HG03135 (cell line): ENCODE data around the gene MAPKAP1.

Experiments used
- ATAC-seq: cut with Tn5 transposase; IDR thresholded peaks from one replicate; pipeline ENCODE4 v1.9.1; 2021; ENCODE audit warnings: mild to moderate bottlenecking, moderate library complexity; ENCODE audit not compliant: unreplicated experiment

Gene MAPKAP1

DNA sequence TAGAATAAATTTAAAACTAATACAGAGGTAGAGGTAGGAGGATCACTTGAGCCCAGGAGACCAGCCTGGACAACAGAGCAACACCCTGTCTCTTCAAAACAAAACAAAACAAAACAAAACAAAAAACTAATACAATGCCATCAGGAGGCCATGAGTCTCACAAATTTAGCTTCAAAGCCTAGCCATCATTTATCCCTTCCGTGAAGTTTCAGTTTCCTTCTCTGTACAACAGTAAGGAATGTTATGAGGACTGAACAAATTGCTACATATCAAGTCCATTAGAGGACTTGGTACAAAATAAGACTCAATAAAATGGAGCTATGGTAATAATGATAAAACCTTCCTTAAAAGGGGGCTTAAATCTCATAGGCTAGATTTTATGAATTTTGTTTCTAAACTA lies 60.8 kb downstream of the MAPKAP1 start:
- no peak for ATAC-seq

DNA sequence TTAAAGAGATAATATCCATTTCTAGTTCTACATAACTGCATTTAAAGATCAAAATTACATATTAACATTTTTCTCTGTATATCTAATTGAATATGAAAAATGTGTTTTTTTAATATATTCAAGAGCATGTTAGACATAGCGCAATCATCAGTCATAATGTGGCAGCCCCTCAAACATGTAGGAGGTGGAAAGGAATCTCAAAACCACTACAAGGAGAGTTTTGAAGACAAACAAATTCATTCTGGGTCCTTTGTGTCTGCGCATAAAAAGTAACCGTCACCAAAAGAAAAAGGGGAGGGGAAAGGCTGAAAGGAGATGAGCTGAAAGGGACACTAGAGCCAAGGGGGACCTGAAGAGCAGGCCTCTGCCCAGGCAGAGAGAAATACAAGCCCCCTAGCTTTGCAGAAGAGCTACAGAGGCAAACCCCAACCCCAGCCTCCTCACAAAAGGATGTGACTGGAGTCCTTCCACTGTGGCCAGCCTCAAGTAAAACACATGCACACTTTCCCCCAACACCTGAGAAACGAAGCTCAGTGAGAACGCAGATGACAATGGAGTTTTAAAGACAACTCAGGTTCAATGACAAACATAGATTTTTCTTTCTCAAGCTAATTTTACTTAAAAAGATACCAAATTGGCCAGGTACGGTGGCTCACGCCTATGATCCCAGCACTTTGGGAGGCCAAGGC lies 62.0 kb downstream of the MAPKAP1 start:
- ATAC-seq = no peak

DNA sequence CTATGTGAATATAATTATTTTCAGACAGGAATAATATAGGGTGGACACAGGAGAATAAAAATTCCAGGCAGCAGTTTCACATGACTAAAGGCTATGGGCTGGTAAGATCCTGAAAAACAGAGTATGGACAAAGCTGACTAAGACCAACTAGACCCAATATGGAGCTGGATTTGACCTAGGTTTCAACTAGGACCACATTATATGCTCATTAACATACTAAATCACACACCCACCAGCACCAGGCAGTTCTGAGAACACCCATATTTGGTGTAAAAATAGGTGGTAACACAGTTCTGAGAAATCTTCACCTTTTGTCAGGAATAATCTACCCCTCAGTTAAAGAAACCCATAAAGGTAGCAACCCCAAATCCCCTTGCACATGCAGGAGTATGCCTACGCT lies 64.7 kb downstream of the MAPKAP1 start:
- no peak for ATAC-seq

DNA sequence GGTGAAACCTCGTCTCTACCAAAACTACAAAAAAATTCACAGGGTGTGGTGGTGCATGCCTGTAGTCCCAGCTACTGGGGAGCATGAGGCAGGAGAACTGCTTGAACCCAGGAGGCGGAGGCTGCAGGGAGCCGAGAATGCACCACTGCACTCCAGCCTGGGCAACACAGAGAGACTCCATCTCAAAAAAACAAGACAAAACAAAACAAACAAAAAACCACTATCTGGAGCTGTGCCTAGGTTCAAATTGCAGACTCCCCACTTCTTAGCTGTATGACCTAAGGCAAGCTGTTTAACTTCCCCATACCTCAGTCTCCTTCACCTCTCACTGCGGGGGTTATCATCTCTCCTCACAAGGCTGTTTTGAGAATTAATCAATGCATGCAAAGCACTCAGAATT lies 68.0 kb downstream of the MAPKAP1 start:
- ATAC-seq = no peak

DNA sequence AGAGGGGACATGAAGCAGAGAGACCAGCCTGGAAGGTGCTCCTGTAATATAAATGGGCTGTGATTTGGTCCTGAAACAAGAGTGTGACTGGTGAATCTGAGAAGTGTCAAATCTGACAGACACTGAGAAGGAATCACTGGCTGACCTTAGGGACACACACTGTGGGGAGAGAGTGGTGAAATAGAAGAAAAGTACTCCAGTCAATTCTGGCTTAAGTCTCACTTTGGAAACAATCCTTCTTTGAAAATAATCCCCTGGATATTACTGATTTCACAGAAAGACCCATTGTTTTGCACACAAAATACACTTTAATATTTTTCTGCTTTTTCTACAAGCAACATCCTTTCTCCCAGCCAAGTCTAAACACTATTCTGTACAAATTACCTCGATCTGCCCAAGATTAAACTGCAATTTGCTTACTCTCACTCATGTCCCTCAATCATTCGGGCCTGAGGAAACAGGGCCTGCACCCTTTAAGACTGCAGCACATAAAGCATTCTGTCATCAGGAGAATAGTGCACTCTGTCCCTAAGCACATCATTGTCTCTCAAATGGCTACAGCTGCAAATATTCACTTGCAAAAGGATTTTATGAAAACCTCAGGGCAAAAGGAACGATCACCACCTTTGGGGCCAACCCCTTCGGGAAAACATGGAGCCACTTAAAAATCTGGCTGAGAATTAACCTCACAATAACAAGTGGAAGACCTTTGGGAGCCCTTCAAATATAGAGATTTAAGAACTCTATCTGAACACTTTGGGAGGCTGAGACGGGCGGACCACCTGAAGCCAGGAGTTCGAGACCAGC lies 68.6 kb downstream of the MAPKAP1 start:
- no peak for ATAC-seq

DNA sequence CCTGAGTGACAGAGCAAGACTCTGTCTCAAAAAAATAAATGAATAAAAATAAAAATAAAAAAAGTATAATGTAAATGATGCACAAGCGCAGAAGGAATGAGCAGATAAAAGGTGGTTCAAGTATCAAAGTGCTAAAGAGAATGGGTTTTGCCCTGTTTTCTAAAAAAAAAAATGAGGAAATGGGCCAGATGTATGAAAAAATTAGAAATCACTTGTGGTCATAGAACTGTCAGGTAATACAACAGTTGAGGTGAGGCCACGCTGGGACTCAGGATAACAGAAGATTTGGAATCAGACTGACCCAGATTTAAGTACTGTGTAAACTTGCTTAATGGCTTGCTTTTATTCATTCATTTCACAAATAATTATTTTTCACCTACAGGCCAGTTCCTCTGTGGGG lies 69.8 kb downstream of the MAPKAP1 start:
- no peak for ATAC-seq

DNA sequence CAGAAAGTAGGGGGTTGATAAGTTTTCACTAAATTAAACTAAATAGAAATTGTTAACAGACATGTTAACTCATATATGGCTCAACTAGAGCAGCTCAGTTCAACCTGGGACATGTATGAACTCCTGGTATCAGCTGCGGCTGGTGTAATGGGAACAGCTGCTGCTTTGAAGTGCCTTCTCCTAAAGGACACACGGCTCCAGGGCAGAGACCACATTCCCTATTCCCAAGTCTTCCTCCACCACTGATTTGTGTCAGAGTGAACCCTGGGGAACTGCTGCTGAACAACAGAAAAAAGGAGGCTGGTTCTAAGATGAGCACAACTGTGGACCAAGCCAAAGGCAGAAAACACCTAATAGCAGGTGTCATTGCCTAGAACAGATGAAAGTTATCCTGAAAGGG lies 71.1 kb downstream of the MAPKAP1 start:
- no peak for ATAC-seq

DNA sequence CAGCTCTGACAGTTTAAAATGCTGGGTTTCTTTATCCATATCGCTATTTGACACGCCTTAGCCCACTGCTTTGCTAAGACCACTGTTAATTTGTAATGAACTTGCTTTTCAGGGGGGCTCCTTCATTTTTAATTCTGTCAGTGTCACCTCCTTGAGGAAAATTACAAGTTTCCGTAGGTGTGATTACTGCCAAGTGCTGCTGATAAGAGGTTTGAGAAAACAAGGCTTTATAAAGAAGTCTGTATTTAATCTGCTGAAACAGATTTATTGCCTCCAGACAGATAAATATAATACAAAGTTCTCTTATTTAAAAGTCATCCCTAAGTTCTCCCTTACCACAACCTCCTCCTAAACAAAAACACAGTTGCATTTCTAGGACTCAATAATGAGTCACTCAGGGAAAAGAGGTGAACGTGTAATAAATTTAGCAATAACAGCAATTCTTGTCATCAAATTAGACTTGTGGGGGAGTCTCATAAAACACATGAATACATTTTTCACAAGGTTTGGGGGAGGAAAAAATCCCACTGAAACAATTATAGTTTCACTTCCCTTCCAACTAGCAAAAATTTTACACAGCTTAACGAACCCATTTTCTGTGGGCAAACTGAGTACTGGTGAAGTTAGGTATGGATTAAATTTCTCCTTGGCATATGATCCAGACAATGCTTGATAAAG lies 72.8 kb downstream of the MAPKAP1 start:
- no peak for ATAC-seq

DNA sequence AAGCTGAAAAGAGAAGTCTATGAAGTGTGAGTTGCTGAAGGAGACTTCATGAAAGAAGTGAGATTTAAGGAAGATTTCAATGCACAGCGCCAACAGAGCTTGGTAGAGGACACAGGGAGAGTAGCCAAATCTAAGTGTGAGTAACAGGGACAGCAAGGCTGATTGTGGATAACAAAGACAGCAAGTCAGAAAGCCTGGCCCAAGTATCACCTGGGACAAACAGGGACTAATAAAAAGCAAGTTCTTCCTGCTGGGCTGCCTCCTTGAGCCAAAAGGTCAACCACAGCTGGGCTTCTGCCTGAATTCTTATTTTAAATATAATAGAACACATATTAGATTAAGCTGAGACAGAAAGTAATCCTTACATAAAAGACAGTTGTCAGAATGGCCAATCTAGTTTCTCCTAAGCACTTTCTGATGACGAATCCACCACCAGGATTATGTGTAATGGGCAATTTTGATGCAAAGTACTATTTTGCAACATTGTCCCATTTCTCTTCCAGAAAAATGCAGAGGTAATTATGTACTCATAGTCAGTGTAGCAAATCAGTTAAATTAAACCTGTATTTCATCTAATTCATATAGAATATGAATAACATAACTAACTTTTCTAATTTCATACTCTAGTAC lies 73.8 kb downstream of the MAPKAP1 start:
- ATAC-seq = no peak

DNA sequence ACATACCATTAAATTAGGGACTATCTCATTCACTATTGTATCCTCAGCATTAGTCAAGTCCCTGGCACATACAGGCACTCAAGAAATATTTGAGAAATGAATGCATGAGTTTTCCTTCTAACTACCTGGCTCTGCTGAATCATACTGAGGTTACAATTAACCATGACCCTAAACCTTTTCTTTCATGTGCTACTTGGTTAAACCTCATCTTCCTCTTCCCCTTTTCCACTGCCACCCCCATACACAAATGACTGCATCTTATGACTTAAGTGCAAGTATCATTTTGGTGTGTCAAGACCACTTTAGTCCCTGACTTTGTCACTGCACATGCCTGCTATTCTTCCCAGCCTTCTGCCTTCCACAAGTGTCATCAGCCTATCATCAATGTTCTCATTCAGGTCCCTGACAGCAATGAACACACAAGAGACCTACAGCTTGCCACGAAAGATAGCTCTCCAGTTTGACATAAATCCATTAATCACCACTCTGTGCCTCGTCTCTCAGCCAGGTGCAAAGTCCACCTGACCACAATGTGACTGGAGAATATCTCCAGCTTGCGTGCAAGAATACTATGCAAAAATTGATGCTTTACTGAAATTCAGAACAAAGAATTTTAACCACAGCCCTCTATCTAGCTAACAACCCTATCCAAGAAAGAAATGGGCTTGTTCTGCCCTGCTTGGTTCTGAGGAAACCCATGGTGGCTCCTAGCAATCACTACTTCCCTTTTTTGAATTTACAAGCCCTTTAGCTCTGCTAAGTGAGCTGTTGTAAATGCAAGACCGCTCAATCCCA lies 74.5 kb downstream of the MAPKAP1 start:
- ATAC-seq = peak; percentile 50

DNA sequence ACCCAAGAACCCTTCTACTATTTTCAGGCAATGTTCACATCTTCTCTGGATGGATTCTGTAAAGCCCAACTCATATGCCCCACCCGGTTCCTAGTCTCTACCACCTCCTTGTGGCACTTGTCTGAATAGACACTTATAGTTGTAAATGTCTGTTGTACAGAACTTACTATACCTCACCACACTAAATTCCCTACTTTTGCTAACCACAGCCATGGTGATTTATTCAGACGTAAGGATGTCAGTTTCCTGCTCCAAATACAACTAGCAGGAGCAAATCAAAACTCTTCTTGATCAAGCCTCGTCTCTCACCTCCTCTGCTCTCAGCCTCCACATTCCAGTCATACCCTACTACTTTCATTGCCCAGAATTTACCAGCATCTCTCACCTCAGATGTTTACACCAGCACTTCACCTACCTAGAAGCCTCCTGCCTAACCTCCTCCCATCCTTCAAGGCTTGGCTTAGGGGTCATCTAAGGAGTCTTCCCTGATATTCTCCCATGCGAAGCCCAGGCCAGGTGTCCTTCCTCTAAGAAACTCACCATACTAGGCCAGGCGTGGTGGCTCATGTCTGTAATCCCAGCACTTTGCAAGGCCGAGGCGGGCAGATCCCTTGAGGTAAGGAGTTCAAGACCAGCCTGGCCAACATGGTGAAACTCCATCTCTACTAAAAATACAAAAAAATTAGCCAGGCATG lies 75.5 kb downstream of the MAPKAP1 start:
- ATAC-seq = no peak

DNA sequence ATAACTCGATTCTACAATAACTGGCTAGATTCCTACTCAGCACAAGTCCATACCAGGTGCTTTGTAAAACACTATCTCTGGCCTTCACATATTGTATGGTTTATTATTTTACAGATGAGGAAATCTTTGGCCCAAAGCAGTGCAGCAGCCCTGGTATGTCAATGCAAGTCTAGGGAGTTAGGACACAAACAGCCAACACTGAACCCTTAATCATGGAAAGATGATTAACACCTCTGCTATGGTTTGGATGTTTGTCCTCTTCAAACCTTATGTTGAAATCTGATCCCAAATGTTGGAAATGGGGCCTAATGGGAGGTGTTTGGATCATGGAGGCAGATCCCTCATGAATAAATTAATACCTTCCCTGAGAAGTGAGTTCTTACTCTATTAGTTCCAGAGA lies 76.6 kb downstream of the MAPKAP1 start:
- ATAC-seq = no peak

DNA sequence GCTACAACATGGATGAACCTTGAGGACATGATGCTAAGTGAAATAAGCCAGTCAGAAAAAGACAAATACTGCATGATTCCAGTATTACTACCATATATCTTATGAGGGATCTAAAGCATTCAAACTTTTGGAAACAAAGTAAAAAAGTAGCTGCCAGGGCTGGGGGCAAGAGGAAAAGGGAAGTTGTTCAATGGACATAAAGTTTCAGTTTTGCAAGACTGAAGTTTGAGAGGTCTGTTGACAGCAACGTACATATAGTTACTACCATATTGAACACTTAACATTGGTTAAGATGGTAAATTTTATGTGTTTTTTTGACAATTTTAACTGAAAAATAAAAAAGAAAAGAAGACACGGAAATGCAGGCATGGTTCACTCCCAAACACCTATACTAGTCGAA lies 77.6 kb downstream of the MAPKAP1 start:
- ATAC-seq = no peak

DNA sequence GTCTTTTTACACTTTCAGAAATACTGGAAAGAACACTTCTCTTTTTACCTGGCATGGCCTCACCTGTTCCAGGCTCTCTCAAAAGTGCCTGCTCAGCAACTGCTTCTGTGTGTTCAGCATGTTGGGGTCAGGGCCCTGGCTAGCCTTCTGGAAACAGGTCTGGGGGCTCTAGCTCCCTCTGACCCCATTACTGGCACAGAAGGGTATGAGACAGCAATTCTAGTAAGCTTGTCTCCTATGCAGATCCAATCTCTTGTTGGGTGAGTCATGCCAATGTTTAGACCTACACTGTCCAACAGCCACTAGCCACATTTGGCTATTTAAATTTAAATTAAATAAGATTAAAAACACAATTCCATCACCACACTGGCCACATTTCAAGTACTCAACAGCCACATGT lies 80.8 kb downstream of the MAPKAP1 start:
- no peak for ATAC-seq

DNA sequence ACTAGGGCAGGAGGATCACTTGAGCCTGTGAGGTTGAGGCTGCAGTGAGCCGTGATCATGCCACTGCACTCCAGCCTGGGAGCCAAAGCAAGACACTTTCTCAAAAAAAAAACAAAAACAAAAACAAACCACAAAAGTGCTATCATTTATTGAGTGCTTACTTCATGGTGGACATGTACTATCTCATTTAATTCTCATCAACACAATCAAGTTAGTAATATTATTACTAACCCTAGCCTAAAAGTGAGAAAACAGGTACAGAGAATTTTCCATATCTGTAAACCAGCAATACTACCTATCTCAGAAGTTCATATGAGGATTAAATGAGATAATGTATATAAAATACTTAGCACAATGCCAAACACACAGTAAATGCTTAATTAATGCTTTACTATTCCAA lies 85.8 kb downstream of the MAPKAP1 start:
- ATAC-seq = no peak

DNA sequence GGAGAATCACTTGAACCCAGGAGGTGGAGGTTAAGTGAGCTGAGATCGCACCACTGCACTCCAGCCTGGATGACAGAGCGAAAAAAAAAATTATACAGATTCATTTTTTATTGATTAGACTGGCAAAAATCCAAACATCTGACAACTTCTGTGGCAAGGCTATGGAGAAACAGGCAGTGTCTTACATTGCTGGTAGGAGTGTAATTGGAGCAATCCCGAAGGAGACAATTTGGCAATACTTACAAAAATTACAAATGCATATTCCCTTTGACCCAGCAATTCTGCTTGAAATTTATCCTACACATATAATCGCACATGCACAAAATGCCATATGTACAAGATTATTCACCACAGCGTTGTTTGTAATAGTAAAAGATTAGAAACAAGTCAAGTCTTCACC lies 86.8 kb downstream of the MAPKAP1 start:
- ATAC-seq = no peak

DNA sequence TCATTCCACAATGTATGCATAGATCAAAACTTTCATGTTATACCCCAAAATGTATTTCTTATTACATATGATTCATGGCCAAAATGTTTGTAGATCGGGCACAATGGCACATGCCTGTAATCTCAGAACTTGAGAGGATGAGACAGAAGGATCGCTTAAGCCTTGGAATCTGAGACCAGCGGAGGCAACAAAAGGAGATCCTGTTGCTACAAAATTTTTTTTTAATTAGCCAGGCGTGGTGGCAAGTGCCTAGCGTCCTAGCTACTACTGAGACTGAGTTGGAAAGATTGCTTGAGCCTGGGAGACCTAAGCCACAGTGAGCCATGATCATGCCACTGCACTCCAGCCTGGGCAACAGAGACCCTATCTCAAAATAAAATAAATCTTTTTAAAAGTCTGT lies 89.9 kb downstream of the MAPKAP1 start:
- ATAC-seq = no peak

DNA sequence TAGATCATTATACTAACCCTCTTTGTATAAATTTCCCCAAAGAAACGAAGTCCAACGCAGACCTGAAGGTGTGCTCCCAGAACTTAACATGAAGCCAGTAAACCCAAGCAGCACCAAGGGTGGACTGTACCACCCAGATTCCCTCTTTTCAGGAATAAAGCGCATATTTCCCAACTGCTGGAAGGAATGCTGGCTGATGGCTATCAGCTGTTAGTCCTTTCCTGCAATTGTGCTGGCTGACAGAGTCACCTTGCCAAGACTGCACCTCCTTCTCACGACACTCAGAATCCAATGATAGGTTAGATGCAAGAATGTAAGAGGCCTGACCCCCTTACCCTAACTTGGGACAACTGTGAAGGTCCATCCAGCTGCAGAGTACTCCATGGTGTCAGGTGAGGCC lies 93.9 kb downstream of the MAPKAP1 start:
- ATAC-seq = no peak

DNA sequence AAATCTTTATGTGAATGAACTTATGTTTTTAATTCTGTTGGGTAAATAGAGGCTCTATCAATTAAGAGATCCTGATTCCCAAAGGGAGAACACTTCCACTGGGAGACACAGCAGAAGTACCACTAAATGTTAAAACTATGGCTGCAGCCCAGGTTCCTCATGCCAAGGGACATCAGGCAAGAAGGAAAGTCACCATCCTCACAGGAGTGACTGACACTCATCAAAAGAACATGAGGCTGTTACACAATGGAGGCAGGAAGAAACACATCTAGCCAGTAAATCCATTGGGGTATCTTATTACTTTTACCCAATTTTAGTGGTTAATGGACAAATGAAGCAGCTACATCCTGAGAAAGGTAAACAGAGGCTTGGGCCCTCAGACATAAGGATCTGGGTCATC lies 94.4 kb downstream of the MAPKAP1 start:
- no peak for ATAC-seq

DNA sequence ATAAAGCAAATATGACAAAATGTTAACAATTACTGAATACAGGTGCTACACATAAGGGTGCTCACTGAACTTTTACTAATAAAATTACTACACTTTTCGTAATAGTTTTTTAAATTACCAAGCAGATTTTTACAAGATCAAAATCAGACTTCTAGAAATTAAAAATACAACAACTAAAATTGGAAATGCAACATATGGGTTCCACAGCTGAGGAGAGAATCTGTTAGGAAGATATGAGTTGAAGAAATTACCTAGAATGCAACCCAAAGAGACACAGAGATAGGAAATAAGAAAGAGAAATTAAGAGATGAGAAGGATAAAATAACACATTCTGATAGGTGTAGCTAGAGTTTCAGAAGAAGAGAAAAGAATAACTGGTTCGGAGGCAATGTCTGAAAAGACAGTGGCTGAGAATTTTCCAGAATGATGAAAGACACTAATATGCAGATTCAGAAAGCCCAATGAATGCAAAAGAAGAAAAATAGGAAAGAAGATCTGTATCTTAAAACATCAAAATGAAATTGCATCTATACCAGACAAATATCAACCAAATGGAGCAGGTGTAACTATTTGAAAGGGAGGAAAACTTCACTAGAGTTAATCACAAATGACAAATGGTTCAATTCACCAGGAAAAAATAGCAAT lies 95.8 kb downstream of the MAPKAP1 start:
- ATAC-seq = no peak
